Choroid plexus epithelial cell (primary cell): ENCODE data around the gene NGRN.

Experiments
- DNase-seq: peaks from one replicate; pipeline ENCODE4 v3.0.0-alpha.2; 2010; ENCODE audit warnings: low read depth
- H3K4me3 ChIP-seq: 2 replicates; pipeline ENCODE4 v1.5.1; 2011; ENCODE audit warnings: low read depth, mild to moderate bottlenecking, control low read depth, low read length, moderate library complexity
- TF ChIP-seq, protein P1 (sequence below): conservative IDR thresholded peaks from 2 replicates; pipeline ENCODE4 v1.5.1; 2011; ENCODE audit warnings: low read depth, mild to moderate bottlenecking, control low read depth, inconsistent platforms, low read length, moderate library complexity

Gene NGRN

DNA sequence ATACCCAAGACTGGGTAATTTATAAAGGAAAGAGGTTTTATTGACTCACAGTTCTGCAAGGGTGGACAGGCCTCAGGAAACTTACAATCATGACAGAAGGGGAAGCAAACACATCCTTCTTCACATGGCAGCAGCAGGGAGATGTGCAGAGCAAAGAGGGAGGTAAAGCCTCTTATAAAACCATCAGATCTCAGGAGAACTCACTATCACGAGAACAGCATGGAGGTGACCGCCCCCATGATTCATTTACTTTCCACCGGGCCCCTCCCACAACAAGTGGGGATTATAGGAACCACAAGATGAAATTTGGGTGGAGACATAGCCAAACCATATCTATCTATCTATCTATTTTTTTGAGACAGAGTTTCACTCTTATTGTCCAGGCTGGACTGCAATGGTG is 26.1 kb upstream of the NGRN start:
- no peak overlapping the region for H3K4me3 ChIP-seq
- DNase-seq, result no peak
- TF ChIP-seq, protein P1, sequence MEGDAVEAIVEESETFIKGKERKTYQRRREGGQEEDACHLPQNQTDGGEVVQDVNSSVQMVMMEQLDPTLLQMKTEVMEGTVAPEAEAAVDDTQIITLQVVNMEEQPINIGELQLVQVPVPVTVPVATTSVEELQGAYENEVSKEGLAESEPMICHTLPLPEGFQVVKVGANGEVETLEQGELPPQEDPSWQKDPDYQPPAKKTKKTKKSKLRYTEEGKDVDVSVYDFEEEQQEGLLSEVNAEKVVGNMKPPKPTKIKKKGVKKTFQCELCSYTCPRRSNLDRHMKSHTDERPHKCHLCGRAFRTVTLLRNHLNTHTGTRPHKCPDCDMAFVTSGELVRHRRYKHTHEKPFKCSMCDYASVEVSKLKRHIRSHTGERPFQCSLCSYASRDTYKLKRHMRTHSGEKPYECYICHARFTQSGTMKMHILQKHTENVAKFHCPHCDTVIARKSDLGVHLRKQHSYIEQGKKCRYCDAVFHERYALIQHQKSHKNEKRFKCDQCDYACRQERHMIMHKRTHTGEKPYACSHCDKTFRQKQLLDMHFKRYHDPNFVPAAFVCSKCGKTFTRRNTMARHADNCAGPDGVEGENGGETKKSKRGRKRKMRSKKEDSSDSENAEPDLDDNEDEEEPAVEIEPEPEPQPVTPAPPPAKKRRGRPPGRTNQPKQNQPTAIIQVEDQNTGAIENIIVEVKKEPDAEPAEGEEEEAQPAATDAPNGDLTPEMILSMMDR, result no peak

DNA sequence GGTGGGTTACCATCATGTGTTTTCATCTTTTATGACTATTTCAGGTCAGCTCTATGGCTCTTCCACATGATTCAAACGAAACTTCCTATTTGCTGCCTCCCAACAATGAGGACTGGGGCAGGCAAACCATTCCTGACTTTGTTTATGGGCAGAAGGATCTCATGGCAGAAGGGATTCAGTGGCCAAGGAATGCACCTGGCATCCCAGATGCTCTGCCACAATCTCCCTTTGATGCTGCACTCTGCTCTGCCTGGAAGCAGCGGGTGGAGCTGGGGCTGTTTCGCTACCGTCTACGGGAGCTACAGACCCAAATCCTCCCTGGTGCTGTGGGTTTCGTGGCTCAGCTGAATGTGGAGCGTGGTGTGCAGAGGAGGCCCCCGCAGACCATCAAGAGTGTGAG is 24.6 kb upstream of the NGRN start:
- no peak for DNase-seq
- no peak overlapping the region for H3K4me3 ChIP-seq
- TF ChIP-seq, protein P1, result no peak

DNA sequence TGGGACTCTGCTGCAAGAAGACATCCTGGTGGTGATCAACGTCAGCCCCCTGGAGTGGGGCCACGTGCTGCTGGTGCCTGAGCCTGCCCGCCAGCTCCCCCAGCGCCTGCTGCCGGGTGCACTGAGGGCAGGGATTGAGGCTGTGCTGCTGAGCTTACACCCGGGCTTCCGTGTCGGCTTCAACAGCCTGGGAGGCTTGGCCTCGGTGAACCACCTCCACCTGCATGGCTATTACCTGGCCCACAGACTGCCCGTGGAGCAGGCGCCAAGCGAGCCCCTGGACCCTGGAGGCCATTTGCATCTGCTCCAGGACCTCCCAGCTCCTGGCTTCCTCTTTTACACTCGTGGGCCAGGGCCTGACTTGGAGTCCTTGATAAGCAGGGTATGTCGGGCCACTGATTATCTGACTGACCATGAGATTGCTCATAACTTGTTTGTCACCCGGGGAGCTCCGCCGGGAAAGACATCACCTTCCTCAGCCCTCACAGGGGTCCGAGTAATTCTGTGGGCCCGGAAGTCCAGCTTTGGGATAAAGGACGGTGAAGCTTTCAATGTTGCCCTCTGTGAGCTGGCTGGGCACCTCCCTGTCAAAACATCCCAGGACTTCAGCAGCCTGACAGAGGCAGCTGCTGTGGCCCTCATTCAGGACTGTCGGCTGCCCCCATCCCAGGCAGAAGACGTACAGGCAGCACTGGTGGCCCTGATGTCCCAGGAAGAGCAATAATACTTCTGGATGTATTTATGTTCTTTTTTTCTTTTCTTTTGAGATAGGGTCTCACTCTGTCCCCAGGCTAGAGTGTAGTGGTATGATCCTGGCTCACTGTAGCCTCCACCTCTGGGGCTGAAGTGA is 23.9 kb upstream of the NGRN start:
- DNase-seq, result no peak
- TF ChIP-seq, protein P1, result no peak
- no peak overlapping the region for H3K4me3 ChIP-seq

DNA sequence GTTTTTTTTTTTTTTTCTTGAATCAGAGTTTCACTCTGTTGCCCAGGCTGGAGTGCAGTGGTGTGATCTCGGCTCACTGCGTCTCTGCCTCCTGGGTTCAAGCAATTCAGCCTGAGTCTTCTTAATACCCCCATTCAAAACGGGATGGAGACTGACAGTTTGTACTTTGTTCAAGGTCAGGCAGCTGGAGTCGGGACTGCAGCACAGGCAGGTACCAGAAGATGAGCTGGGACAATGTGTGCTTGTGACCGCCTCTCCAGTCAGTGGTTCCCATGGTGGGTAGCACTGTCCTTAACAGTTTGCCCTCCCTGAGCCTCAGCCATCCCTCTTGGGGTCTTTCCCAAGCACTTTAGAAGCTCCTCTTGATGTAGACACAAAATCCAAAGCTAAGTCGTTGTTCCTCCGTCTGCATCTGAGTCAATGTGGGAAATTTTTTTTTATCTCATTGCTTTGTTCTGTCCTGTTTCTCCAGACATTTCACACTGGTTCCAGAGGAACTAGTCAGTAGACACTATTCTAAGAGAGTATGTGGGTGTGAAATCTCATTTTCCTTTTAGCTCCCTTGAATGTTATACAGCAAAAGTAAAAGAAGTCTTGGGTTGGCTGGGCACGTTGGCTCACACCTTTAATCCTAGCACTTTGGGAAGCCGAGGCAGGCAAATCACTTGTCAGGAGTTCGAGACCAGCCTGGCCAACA is 21.4 kb upstream of the NGRN start:
- H3K4me3 ChIP-seq, result no peak overlapping the region
- TF ChIP-seq, protein P1, result no peak
- no peak for DNase-seq

DNA sequence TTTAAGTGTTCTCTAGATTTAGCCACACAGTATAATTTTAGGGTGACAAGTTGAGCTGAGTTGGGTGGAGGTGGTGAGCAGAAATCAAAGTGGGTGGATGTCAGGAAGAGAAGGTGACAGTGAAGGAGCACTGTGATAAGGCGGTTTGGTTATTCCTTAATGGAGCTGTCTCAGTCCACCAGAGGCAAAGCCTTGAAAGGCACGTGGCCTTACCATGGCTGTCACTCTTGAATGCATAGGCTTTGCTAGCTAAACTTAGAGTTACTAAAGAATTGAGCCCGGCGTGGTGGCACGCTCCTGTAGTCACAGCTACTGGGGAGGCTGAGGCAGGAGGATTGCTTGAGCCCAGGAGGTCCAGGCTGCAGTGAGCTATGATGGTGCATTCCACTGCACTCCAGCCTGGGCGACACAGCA is 16.7 kb upstream of the NGRN start:
- peak overlapping the region; percentile 71 for H3K4me3 ChIP-seq
- no peak for DNase-seq
- TF ChIP-seq, protein P1, result no peak

DNA sequence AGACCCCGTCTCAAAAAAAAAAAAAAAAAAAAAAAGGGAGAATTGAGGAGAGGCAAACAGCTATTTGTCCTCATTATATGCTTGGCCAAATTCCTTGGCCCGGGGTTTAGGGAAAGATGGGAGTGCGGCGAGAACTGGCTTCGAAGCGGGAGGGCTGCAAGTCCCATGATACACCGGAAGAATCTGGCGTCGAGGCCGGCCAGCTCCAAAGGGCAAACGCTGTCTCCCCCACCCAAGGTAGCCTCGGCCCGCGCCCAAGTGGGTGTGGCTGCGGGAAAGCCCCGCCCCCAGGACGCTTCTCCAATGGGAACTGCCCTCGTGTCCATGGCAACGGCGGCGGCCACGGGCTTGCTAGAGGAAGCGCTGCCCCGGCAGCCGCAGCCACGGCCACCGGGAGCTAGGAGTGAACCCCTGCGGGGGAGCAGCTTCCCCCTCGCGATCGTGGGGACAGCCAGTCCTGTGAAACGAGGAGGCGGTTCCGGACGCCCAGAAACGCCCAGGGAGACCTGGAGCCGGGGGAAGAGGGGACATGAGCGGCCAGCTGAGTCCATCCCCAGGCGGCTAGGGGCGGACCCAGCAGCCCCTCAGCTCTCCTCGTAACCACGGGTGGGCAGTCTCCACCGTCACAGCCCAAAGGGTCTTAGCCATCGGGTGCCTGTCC is 16.1 kb upstream of the NGRN start, which contains the start of gene TTLL13:
TSS of gene TTLL13 (plus strand) at position 354 of the 661 bp plus-strand sequence. CDS start 1,075 bp downstream, outside the sequence.
- peak; percentile 85 for DNase-seq
- TF ChIP-seq, protein P1, result no peak
- peak within 1 kb of the TSS; percentile 71 for H3K4me3 ChIP-seq
